B cell (primary cell): Measurements from ENCODE around the gene MIPOL1. TPM values are rescaled to one million over a fixed set of nuclear protein-coding genes. Genes with fewer than 3 reads are reported as not detected.

Experiments used
- ATAC-seq: fragments of 200-7000 bp; cut with Tn5 transposase; one replicate; pipeline ENCODE4 v1.10.0; 2021; ENCODE audit warnings: low read depth, mild to moderate bottlenecking, moderate number of reproducible peaks, moderate library complexity
- CTCF ChIA-PET: fragments of 350-600 bp; sonication (Branson Sonifier 250); formaldehyde crosslinking; loops from one replicate; lab custom pipeline; 2021; ENCODE audit warnings: antibody characterized with exemption, inconsistent platforms; lab: Charles Lee
- POLR2A ChIA-PET: fragments of 350-600 bp; sonication (Branson Sonifier 250); formaldehyde crosslinking; loops from one replicate; lab custom pipeline; 2021; ENCODE audit warnings: antibody characterized with exemption; lab: Charles Lee
- DNase-seq: peaks from one replicate; pipeline ENCODE4 v3.0.0; 2013
- H2AFZ ChIP-seq: 2 replicates; pipeline ENCODE4 v1.6.1; 2012; ENCODE audit warnings: mild to moderate bottlenecking, low read depth, low read length; ENCODE audit not compliant: insufficient read depth, poor library complexity, severe bottlenecking
- H3K27ac ChIP-seq, 2 donors: 1 replicate in 1 of 2; 2 replicates in 1 of 2; pipeline ENCODE4 v1.5.1; 2012 to 2013; ENCODE audit warnings: low read length in 2 of 2, mild to moderate bottlenecking in 2 of 2, moderate library complexity in 1 of 2
- H3K27me3 ChIP-seq, 4 experiments: fragments of 200-600 bp in 1 of 4; sonication (generic) in 1 of 4; replicated peaks in 1 of 4; 1 replicate in 2 of 4; 2 replicates in 2 of 4; pipeline versions ENCODE4 v1.6.1 to v1.7.0; 2013 to 2016; ENCODE audit warnings: low read length in 3 of 4, mild to moderate bottlenecking in 2 of 4, mixed read lengths in 1 of 4, moderate library complexity in 1 of 4; ENCODE audit not compliant: insufficient read depth in 4 of 4, control insufficient read depth in 3 of 4; ENCODE audit errors: control extremely low read depth in 1 of 4
- H3K36me3 ChIP-seq, 2 experiments: replicated peaks in 1 of 2; 1 replicate in 1 of 2; 2 replicates in 1 of 2; pipeline versions ENCODE4 v1.6.1 to v1.7.1; 2013; ENCODE audit warnings: low read length in 1 of 2; ENCODE audit not compliant: insufficient read depth in 2 of 2, control insufficient read depth in 1 of 2; ENCODE audit errors: control extremely low read depth in 1 of 2, extremely low read depth in 1 of 2
- H3K4me1 ChIP-seq, 2 donors: fragments of 200-600 bp in 1 of 2; sonication (generic) in 1 of 2; 1 replicate in 1 of 2; 2 replicates in 1 of 2; pipeline versions ENCODE4 v1.5.1 to v1.6.1; 2013 to 2017; ENCODE audit warnings: low read length in 2 of 2; ENCODE audit not compliant: control insufficient read depth in 2 of 2, insufficient read depth in 2 of 2
- H3K4me2 ChIP-seq: replicated peaks from 2 replicates; pipeline ENCODE3; 2012; ENCODE audit warnings: mild to moderate bottlenecking, low read depth, low read length; ENCODE audit not compliant: poor library complexity, severe bottlenecking
- H3K4me3 ChIP-seq, 5 experiments: fragments of 200-600 bp in 1 of 5; sonication (generic) in 1 of 5; 1 replicate in 3 of 5; 2 replicates in 2 of 5; pipeline versions ENCODE4 v1.5.1 to v1.7.0; 2011 to 2016; ENCODE audit warnings: low read length in 4 of 5, mild to moderate bottlenecking in 4 of 5, low read depth in 2 of 5, control low read depth in 1 of 5, moderate library complexity in 1 of 5; ENCODE audit not compliant: insufficient read depth in 1 of 5; ENCODE audit errors: control extremely low read depth in 1 of 5, extremely low read depth in 1 of 5
- H3K79me2 ChIP-seq: fragments of 200-600 bp; sonication (generic); one replicate; pipeline ENCODE4 v1.6.0; 2016; ENCODE audit warnings: low read length; ENCODE audit not compliant: control insufficient read depth, insufficient read depth
- H3K9ac ChIP-seq: fragments of 200-600 bp; sonication (generic); 2 replicates; pipeline ENCODE4 v1.6.1; 2017; ENCODE audit warnings: mild to moderate bottlenecking, low read length, moderate library complexity
- H3K9me3 ChIP-seq, 3 donors: one replicate each; pipeline versions ENCODE4 v1.6.1 to v1.7.1; 2013; ENCODE audit warnings: low read length in 2 of 3; ENCODE audit not compliant: control insufficient read depth in 2 of 3, insufficient read depth in 1 of 3; ENCODE audit errors: control extremely low read depth in 1 of 3
- H4K20me1 ChIP-seq: 2 replicates; pipeline ENCODE4 v1.6.0; 2012; ENCODE audit warnings: mild to moderate bottlenecking, low read length; ENCODE audit not compliant: insufficient read depth, control insufficient read depth, poor library complexity, severe bottlenecking
- H3K27ac Mint-ChIP-seq: one replicate; pipeline ENCODE4 v1.8.0; 2021; ENCODE audit warnings: mixed read lengths
- H3K27me3 Mint-ChIP-seq: one replicate; pipeline ENCODE4 v1.8.0; 2021; ENCODE audit warnings: mixed read lengths
- H3K4me1 Mint-ChIP-seq: one replicate; pipeline ENCODE4 v1.8.0; 2021; ENCODE audit warnings: mixed read lengths
- H3K4me3 Mint-ChIP-seq: one replicate; pipeline ENCODE4 v1.8.0; 2021; ENCODE audit warnings: mixed read lengths
- H3K9me3 Mint-ChIP-seq: one replicate; pipeline ENCODE4 v1.8.0; 2022; ENCODE audit warnings: mixed read lengths; ENCODE audit not compliant: insufficient read depth
- EZH2 ChIP-seq: IDR thresholded peaks from 2 replicates; pipeline ENCODE4 v1.6.1; 2012; ENCODE audit warnings: borderline replicate concordance, low read depth, mild to moderate bottlenecking, moderate library complexity, low read length; ENCODE audit not compliant: insufficient read depth, poor library complexity, severe bottlenecking
- WGBS: methylation state at CpG from one replicate; pipeline ENCODE4 v1.1.5; 2013; ENCODE audit warnings: missing lambda C conversion rate; ENCODE audit not compliant: insufficient coverage; 5-methylcytosine and 5-hydroxymethylcytosine counted together
- intact Hi-C: fragments of 100-400 bp; cut with micrococcal nuclease; formaldehyde crosslinking; loops from one replicate; pipeline ENCODE4 v1.10.0; 2022
- polyA plus RNA-seq: library from polyadenylated mRNA; depleted of rRNA; stranded (reverse); fragments of >200 nt; gene quantifications from 2 replicates; pipeline ENCODE4 v1.2.3, GENCODE V29; 2012
- total RNA-seq, 2 donors: library from RNA; stranded (reverse); fragments of 120-200 nt in 1 of 2; gene quantifications; 1 replicate in 1 of 2; 2 replicates in 1 of 2; pipeline versions ENCODE4 v1.2.3 to v1.2.4, GENCODE V29; 2013 to 2022
- TF ChIP-seq, protein P1 (sequence below): fragments of 200-600 bp; IDR thresholded peaks from one replicate; pipeline ENCODE4 v1.8.0; 2022; ENCODE audit warnings: antibody characterized with exemption, mild to moderate bottlenecking

MIPOL1 gene
- total and polyA plus RNA-seq, 2 donors (not counting 1 experiment from before 2014, with no cell fraction given), result 0.17 TPM; not detected in 1

DNA sequence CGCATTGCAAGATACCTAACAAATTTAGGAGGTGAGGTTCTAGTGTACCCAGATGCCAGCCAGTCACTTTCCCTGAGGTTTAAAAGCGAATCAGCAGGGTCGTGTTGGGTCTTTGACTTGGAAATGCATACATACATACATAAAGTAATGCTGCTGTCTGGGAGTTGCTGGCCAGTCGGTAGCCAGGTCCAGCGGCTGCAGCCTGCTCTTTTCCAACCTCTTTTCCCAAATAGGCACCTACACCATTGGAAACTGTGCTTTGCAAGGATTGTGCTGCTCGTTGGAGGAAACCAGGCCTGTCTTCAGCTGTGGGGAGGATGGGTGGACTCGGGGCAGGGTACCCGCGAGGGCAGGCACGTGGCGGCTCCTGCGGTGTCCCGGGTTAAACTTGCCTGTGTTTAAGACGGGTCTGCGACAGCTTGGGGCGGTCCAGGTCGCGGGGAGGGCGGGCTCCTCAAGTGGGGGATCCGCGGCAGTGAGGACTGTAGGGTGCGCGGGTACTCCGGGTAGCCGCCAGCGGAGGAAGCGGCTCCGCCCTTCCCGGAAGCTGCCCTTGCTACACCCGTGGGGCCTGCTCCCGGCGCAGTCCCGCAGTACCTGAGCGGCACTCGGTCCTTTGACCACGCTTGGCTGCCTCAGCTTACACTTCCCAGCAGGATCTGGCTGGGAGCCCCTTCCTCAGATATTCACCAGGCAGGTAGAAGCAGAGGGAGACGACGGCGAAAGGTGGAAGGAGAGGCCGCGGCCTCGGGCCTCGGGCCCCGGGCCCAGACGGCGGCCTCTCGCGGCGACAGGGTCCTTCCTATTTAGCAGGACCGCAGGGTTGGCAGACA lies 400.4 kb downstream of the MIPOL1 start:
- Histone ChIP-seq H2AFZ (peak overlapping the region; percentile 27), H3K36me3 (no peaks in the 10 kb centered on the region), H3K4me1 (peaks cover 13 to 26% of the 10 kb centered on the region in 2 donors), H3K9ac (no peak overlapping the region), H3K27ac (no peak overlapping the region), H3K27me3 (peaks cover 1 to 81% (median 48%) of the 10 kb centered on the region in 4 experiments), H3K79me2 (no peaks in the 10 kb centered on the region), H4K20me1 (no peaks in the 10 kb centered on the region), H3K9me3 (peaks cover 0 to 52% (median 0%) of the 10 kb centered on the region in 3 donors), H3K4me3 (no peak overlapping the region), H3K4me2 (peak overlapping the region; percentile 34)
- Mint-ChIP-seq H3K4me3 (no peak overlapping the region), H3K9me3 (no peaks in the 10 kb centered on the region), H3K4me1 (peaks cover 13% of the 10 kb centered on the region), H3K27me3 (peaks cover 73% of the 10 kb centered on the region), H3K27ac (no peak overlapping the region)
- intact Hi-C loops, result no loop called here
- 9% methylated on average over 45 of the region's 50 CpGs for whole genome bisulfite sequencing
- DNase-seq, result no peak
- ChIA-PET POLR2A (no interaction called here), CTCF (no interaction called here)
- TF ChIP-seq EZH2, result no peak
- TF ChIP-seq, protein P1, sequence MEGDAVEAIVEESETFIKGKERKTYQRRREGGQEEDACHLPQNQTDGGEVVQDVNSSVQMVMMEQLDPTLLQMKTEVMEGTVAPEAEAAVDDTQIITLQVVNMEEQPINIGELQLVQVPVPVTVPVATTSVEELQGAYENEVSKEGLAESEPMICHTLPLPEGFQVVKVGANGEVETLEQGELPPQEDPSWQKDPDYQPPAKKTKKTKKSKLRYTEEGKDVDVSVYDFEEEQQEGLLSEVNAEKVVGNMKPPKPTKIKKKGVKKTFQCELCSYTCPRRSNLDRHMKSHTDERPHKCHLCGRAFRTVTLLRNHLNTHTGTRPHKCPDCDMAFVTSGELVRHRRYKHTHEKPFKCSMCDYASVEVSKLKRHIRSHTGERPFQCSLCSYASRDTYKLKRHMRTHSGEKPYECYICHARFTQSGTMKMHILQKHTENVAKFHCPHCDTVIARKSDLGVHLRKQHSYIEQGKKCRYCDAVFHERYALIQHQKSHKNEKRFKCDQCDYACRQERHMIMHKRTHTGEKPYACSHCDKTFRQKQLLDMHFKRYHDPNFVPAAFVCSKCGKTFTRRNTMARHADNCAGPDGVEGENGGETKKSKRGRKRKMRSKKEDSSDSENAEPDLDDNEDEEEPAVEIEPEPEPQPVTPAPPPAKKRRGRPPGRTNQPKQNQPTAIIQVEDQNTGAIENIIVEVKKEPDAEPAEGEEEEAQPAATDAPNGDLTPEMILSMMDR, result no peak
- no peak for ATAC-seq
